ENCODE results near the gene ALDOC.
"Not testable (repeated sequence)": the region's sequence is repeated elsewhere in the genome, so short reads cannot be mapped to it uniquely, and the experiment has no call there.

ALDOC gene

DNA sequence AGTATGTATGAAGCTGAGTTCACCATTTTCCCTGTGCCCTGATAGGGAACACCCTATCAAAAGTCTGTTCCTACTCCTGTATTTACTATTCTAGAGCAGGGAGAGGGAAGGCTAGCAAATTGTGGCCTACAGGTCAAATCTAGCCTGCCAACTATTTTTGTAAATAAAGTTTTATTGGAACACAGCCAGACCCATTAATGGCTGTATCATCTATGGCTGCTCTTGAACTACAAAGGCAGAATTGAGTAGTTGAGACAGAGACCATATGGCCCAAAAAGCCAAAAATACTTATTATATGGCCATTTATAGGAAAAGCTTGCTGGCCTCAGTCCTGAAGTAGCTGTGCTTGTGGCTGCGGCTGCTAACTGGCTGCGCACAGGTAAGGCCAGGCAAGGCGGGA is 4.3 kb upstream of the ALDOC start:
- DNase-seq, result no peak

DNA sequence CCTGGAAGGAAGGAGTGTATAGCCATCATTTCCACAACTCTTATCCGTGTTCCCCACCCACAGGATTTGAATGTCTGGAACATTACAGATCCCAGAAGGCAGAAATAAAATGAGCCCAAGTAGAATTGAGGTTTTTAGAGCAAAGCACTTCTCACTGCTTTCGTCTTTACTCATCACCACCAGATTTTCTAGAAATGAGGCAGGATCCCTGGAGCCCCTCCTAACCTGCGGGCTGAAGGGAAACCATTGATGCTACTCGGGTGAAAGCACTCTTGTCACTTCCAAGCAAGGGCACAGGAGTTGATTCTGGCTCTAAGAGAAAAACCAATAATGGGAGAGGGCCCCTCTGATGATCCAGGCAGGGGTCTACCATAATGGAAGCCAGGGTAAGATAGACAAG is 2.8 kb upstream of the ALDOC start:
- DNase-seq, result no peak

DNA sequence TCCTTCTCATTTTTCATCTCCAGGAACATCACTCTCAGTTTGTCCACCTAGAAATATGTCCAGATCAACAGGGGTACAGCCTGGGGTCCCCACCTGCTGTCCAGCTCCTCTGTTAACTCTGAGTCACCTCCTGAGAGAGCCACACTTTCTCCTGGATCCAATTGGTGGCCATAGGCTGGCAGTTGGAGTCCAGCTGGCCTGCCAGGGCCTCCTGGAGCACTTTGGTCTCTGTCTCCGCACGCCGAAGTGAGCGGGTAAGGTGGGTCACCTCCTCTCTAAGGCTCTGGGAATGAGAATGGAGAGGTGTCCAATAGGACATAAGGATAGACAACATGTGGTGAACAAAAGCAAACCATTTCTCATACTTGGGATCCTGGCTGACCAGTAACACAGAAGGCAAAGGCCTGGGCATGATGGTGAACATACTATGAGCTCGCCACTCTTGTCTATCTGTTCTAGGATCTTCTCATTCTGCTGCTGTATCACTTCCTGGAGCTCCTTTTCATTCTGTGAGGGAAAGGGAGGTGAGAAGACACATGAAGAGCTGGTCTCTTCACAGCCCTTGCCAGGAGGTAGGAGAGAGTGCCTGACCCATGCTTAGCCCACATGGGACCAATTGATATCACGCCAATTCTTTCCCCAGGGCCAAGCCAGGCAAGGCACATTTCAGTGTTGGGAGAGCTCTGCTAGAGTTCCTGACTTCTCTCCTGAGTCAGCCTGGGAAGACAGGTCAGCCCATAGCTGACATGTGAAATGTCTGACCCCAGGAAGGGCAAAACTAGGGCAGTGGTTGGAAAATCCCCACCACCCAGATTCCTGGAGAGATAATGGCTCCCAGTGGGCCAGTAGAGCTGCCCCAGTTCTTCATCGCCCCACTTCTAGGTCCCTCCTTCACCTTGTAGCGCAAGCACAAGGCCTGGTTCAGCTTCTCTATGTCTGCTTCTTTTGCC is 1.8 kb upstream of the ALDOC start:
- DNase-seq, result no peak

DNA sequence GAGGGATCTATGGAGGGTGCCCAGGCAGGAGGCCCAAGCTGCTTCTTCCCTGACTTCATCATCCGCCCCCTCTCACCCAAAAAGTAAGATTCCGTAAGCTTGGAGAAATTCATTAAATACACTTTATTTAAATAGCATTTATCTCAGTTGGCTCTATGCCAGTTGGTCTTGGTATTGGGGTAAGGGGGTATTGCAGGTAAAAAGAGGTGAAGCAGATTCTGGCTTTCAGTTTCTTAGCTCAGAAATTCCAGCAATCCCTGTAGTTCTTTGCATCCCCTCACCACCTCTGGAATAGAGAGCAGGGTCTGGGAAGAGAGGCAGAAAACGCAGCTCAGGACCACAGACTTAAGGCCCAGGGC is 750 bp upstream of the ALDOC start:
- DNase-seq, result no peak

DNA sequence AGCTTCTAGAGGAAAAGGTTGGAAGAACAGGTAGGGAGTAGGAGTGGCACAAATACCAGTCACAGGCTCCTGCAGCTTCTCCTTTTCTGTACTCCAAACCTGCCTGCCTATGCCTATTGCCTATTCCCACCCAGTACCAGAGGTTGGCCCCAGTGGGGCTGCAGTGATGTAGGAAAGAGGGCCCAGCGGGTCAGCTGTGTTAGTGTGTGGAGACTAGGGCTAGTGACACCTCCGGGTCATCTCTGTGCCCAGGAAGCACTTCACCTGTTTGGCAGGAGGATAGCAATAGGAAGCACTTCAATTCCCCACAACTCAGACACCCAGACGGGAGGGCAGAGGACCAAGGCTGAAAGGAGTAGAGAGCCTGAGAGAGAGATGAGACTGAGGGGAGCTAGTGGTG is 679 bp downstream of the ALDOC start:
- DNase-seq, result not testable (repeated sequence)

DNA sequence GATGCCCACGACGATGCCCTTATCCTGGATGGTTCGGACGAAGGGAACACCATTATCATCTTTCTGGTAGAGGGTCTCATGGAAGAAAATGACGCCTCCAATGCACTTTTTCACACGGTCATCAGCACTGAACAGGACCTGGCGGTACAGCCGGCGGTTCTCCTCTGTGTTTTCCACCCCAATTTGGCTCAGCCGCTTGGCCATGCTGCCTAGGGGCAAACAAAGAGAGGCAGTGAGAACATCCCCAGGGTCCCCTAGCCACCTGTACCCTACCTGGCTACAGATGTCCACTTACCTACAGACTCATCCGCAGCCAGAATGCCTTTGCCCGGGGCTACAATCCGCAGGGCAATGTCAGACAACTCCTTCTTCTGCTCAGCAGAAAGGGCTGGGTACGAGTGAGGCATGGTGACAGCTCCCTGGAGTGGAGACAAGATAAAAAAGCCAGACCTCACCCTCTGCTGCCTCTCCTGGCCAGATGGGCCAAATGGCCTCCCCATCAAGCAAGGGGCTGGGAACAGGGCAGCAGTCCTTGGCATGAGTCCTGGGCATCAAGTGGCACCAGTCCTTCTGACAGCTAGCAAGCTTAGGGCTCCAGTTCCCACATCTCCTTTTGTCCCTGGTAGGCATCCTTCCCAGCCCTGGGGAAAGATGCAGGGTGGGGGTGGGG is 1.4 kb downstream of the ALDOC start:
- no peak for DNase-seq

DNA sequence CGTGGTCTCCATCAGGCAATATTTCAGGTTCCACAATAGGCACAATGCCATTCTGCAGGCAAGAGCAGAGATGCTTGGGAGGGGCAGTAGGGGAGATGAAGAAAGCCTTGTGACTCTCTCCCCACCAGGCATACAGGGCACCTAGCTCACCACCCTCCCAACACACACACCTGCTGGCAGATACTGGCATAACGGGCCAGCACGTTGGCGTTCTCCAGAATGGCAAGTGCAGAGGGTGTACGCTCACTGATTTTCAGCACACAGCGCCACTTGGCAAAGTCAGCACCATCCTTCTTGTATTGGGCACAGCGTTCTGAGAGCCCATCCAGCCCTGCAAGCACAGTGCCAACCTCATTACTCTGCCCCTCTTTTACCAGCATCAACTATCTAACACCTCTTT is 2.2 kb downstream of the ALDOC start:
- DNase-seq, result no peak

DNA sequence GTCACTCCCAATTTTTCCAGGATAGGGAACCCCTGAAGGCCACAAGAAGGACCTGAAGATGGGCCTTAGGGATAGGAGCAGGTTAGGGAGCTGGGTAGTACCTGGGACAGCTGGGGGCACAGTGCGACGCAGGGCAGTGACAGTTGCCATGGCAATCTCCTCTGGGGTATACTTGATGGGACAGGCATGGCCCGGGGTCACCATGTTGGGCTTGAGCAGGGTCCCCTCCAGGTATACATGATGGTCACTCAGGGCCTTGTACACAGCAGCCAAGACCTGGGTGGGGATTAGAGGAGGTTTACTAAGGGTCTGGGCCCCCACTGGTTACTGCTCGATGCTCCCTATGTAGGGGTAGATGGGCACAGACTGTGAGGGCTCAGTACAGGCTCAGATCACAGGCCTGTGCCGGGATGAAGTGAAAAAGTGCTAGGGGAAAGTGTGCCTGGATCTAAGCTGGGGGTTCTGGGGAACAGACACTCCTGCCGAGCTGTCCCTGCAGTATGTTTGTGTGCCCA is 2.7 kb downstream of the ALDOC start:
- DNase-seq, result no peak

DNA sequence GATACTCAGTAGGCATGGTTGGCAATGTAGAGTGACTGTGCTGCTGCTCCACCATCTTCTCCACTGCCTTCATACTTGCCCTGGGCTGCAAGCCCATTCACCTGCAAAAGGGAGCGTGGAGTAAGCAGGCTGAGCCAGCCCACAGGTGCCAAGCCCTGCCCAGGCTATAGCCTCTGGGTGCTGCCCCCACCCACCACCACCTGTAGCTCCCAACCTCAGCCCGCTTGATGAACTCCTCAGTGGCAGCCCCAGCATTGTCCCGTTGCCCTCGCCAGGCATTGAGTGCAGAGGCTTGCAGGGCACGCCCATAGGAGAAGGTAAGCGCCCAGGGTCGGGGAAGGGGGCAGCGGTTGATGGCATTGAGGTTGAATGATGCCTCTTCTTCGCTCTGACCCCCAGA is 3.2 kb downstream of the ALDOC start:
- no peak for DNase-seq

DNA sequence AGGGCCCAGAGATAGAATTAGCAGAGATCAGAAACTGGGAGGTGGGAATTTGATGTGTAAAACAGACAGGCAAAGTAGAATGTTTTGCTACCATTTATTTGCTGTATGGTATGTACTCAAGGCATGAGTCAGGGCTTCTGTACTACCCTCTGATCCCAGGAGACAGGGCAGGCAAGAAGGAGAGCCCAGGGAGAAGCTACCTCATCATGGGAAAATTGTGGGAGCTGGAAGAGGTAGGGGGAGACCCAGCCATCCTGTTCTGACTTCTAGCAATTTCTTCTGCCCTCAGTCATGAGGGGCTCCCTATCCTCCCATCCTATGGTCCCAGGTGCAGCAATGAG is 3.7 kb downstream of the ALDOC start:
- DNase-seq, result no peak

DNA sequence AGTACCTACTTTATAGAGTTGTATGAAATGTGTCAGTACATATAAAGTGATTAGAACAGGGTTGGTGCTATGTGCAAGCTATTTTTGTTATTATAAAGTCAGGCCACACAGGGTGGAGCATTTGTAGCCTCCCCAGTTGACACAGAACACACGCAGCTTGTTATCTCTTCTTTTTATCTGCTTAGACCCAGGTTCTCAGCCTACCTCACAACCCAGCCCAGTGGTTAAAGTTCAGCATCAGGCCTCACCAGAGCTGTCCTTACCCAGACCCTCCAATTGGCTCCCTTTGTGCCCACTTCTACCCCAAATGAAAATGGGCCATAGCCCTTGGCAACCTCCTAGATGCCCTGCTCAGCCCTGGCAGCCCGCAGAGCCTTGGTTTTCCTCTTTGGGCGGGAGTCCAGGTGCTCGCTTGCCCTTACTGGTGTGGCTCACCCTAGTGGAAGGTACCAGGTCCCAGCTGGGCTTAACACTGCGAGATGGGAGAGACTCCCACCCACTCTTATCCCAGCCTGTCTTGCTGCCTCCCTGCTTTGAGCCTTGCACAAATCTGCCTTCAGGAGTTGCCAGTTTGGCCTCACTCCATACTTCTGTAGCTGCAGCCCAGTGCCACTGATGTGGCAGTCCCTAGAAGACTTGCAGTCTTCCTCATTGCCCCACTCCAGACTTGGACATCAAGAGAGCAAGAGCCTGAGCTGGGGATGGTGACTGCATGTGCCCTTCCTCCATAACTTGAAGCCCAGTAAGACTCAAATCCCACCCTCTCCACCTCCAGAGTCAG is 4.2 kb downstream of the ALDOC start:
- DNase-seq, result no peak

DNA sequence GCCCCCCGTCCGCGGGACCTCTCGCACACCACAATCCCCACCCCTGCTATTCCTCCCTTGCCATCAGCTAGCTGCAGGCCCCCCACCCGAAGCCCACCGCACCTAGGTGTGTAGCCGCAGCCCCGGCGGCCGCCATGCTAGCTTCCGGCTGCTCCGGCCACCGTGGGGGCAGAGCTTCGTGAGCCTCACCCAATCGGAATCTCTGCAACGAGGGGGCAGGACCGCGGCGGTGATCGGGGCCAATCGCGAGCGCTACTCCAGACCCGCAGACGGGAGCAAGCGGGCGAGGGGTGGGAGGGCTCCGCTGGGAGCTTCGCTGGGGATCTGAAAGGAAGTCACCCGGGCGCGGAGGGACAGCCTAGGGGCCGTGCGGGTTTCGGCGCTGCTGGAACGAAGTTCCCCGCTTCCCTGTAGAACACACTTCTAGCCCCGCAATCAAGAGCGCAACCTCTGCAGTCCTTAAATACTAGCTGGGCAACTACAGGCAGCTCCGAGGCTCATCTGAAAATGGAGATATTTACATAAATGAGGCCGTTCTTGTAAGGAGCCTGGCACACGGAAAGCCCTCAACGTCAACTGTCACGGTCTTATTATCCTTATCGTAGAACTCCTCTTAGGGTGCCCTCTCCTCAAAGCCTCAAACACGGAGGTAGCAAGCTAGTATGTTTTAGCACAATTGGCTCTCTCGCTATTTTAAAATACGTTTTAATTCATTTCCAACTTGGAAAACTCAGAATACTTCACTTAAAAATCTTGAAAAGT is 5.2 kb downstream of the ALDOC start, which contains the start of gene PIGS:
PIGS (minus strand) TSS at position 164 of the 762 bp plus-strand sequence; CDS start at position 136, 28 bp downstream.
- DNase-seq, result peak; percentile 75

DNA sequence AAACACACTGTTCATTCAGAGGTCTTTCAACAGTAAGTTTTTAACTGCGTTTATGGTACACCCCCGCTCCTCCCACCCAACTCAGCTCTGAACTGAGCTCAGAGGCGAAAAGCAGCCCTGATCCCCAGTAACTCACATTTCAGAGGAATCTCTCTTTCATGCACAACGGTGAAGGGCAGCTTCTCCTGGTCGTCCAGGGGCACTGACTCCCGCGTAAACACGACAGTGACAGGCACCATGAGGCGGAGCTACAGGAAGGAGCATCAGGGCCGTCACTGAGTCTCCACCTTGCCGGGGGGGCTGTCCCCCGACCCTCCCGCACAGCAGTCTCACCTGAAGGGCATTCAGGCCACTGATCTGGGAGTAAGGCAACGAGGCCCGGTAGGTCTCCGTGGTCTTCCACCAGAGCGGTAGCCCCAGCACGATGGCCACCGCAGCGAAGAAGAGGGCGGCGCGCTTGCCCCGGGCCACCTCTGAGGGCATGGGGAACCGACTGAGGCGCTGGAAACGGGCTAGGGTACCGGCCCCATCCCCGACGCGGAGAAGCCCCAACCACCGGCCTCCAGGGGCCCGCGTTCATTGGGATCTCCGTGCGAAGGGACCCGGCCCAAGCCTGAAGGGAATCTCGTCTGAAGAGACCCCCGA is 5.9 kb downstream of the ALDOC start:
- DNase-seq, result no peak

DNA sequence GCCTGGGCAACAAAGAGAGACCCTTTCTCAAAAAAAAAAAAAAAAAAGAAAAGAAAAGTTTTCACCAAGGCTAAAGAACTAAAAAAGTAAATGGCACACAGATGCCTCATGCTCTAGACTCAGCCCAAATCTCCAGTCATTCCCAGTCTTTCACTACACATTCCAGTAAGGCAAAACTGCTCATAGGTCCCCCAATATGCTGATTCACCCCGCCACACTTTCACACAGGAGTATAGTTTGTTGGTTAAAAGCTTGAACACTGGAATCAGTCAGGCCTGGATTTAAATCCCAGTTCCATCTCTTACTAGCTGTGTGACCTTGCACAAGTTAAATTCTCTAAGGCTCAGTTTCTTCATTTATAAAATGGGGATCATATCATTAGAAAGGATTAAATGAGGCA is 7.2 kb downstream of the ALDOC start:
- no peak for DNase-seq

DNA sequence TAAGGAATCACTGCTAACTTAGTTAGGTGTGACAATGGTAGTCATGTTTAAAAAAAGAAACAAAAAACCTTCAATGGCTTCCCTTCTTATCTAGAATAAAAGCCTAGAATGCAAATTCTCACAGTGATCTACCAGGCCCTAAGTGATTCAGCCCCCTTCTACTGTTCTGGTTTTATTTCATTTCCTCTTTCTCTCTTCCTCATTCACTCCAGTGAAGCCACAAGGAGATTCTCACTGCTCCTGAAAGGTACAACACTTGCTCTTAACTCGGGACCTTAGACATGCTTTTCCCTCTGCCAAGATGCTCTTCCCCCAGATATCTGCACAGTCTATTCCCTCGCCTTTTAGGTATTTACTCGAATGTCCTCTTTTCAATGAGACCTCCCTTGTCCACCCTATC is 9.1 kb downstream of the ALDOC start:
- no peak for DNase-seq

DNA sequence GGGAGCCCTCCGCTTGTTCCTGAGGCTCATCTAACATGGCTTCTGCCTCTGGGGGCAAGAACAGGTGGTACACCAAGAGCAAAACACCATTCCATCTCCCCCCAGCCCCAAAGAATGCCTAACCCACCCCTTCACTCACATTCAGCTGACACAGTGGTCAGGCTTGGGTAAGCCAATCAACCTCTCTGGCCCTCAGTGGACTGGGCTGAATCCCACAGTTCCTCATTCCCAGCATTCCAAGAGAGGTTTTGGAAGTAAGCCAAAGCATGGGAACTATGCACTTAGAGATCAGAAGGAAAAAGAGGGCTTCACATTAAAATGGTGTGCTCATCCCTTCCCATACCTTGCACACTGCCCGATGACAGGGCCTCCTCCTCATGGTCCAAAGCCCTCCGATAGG is 13.2 kb downstream of the ALDOC start:
- DNase-seq, result no peak

DNA sequence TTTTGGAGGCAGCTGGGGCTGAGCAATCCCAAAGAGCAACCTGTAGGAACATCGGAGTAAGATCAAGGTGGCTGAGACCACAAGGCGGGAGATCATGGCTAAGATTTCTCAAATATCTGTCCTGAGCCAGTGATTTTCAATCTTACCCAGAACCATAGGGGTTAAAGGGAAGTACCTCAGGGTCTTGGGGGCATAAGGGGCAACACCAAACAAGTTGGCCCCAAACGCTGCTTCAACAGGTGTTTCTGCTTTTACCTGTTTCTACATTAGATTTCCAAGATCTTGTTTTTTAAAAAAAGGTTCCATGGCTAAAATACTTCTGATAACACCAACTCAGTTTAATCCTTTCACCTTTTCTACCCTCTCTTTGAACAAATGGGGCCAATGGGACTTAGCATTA is 21.7 kb downstream of the ALDOC start:
- no peak for DNase-seq

DNA sequence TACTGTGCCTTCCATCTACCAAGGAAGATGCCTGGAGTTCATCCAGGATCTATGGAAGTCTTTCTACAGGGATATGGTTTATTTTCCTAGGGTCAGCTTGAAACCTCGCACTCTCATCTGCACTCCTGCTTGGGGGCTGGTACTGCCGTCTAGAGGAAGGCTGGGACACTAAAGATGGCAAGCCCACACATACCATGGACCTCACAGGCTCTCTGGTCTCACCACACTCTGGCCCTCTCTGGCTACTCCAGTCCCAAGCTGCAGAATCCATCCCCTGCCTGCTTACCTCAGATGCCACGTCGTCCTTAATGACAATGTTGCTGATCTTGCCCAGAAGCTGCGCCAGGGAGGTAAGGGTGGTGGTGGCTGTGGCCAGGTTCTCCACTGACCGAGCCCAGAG is 22.1 kb downstream of the ALDOC start:
- no peak for DNase-seq

DNA sequence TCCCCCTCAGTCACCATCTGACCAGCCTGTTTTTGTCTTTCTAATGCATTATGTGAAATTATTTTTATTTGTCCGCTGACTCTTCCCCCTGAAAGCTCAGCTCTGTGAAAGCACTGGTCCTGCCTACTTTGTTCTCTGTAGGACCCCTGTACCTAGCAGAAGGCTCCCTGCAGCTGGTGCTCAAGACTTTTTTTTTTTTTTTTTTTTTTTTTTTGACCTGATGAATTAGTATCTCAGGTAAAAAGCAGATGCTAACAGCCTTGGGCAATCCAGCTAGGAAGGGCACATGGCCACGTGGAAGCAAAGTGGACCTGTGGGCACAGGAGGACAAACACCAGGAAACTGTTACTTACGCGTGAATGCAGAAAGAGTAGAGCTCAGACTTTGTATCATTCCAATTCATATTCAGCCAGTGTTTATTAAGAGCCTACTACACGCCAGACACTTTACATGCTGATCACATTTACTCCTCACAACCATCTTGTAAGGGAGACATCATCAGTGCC is 23.6 kb downstream of the ALDOC start:
- DNase-seq, result no peak

DNA sequence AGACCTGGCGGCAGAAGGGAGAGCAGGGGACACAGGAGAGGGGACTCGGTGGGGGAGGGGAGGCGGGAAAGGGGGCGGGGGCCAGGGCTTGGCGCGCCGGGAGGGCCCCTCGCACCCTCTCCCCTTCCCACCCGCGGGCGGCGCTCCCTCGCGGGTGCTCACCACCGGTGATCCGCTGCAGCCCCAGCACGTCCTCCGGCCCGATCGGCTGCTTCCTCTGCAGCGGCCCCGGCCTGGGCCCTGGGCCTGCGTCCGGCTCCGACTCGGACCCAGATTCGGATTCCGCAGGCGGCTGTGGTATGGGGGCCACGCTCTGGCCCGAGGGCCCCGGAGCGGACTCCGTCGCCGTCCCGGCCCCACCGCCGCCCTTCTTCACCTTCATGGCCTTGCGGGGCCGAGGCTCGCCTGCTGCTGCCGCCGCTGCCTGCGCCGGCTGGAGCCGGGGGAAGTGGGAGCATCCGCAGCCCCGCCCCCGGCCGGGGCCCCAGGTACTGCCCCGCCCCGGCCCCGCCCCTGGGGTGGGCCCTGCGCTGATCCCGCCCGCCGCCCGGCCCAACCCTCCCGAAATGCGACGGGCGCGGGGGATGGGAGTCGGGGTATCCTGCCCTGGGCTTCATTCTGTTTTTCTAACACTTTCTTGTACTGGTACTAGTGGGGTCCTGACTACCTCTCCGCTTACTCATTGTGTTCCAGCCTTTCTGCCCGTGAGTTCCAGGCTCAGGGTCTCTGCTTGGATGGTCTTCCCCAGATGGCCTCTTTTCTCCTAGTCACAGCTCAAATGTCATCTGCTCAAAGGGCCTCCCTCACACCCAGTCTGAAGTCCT is 24.3 kb downstream of the ALDOC start, which contains the start of gene UNC119:
UNC119 (minus strand) TSS at position 449 of the 824 bp plus-strand sequence; CDS start at position 382, 67 bp downstream.
- DNase-seq, result no peak
